GM21825 (cell line): ENCODE data around the gene NMNAT2.
"Not testable (repeated sequence)": the region's sequence is repeated elsewhere in the genome, so short reads cannot be mapped to it uniquely, and the experiment has no call there.

Source experiments
- ATAC-seq: cut with Tn5 transposase; IDR thresholded peaks from one replicate; pipeline ENCODE4 v1.9.1; 2021; ENCODE audit warnings: mild to moderate bottlenecking, moderate library complexity; ENCODE audit not compliant: unreplicated experiment

The NMNAT2 gene

DNA sequence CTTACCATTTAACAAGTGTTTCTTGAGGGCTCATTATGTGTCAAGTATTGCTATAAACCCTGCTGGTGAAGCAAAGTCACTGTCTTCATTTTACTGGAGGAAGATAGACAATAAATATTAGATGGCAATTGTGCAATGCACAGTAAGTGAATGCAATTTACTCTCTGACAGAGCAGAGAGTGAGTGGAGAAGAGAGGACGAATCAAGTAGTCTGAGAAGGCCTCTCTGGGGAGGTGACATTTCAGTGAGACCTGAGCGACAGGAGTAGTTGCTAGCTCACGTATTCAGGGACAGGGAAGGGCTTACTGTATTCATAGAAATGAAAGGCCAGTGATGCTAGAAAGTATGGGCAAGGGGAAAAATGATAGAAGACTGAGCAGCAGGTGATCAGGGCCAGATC is 1.2 kb upstream of the NMNAT2 start:
- ATAC-seq = no peak

DNA sequence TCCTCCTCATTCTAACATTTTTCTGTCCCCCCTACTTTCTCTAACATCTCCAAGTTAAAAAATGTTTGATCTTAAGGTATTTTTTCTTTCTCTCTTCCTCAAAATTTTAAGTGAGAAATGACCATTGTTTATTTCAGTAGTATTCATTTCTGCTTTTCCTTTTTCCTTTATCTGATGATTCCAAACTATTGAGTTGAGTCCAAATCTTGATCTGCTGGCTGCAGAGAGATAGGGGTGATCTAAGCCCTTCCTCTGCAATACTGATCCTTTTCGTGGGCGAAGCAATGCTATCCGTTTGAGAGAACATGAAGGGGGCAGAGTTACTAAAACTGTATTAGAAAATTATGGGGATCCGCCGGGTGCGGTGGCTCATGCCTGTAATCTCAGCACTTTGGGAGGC is 516 bp upstream of the NMNAT2 start:
- no peak for ATAC-seq

DNA sequence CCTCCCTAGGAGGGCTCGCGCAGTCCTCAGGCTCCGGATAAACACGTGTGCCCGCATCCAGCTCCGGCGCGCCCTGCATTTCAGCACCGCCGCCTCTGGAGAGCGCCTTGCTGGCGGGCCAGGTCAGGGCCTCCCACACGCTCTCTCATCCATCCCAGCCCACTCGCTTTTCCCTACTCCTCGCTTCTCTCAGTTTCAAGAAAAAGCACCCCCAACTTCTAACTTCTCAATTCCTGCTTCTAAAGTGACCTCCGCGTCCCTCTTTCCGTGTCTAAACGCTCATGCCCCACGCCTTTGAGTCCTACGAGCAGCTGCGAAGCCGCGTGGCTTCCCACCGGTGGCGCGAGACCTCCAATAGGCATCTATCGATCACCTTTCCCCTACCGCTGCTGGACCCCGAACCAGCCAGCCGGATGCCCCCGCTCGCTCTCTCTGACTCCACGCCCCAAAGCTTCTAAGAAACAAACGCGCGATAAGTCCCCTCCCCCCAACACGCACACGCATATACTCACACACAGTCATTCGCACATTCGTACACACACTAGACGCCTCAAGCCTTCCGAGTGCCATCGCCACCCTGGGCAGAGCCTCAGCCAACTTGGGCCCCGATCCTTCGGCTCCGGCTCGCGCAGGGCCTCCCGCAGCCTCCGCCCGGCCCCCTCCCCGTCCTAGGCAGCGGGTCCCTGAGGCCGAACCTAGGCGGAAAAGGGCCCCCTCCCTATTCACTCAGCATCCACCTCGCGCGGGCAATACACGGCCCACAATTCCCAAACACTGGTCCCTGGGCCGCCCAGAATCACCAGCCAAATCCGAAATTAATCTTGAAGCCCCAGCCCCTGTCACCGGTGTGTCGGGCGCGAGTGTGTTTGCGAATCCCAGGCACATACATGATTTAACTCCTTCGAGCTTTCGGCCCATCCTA is 1.1 kb downstream of the NMNAT2 start:
- no peak for ATAC-seq

DNA sequence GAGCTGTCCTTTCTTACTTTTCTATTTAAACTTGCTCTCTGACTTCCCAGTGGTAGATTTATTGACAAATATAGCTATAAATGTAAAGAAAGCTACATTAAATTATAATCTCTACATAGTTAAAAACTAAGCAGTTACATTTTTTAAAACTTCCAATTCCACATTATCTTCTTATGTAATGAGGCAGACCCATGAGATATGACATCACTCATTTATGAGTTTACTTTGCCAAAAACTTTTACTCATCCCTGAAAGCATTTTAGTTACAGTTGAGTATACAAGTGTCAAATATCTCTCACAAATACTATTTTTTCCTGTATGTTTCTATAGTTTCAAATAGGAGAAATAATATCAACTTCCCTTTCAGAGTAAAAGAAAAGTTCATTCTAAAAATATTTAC is 3.8 kb downstream of the NMNAT2 start:
- no peak for ATAC-seq

DNA sequence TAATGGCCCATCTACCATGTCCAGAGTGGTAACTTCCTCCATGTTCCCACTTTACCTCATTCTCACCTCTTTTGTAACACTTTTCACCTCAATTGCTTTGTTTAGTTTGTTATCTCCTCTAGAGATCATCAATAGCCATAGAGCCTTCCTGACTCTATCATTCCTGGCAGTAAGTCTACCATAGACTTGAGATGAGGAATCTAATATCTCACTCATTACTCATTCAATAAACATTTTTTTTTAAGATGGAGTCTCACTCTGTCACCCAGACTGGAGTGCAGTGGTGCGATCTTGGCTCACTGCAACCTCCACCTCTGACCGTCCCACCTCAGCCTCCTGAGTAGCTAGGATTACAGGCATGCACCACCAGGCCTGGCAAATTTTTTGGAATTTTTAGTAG is 7.1 kb downstream of the NMNAT2 start:
- ATAC-seq = no peak

DNA sequence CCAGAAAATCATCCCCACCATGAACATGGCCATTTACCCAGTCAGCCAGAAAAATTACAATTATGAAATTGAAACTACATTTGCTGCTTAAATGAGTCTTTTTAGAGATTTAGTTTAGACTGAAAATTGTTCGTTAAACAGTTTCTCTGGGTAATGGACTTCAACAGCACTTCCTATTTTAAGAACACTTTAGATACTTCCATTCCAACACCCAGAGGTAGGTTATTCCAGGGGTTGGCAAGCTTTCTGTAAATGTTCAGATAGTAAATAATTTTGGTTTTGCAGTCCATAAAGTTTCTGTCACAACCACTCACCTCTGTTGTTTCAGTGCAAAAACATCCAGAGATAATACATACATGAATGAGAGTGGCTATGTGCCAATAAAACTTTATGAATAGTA is 10.2 kb downstream of the NMNAT2 start:
- ATAC-seq = no peak

DNA sequence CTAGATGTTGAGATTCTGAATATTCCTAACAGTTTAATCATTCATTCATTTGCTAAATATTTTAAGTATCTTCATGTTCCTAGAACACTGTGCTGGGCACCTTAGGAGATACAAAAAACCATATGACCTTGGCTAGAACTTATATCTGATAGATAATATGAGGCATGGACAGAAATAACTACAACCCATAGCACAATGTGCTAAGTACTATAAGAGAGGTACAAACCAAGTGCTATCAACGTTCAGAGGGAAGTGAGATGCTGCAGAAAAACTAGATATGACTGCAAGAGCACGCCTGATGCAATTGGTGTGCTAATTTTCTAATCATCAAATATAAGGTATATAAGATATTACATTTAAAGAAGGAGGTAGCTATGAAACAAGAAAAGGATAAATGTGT is 10.7 kb downstream of the NMNAT2 start:
- ATAC-seq = no peak

DNA sequence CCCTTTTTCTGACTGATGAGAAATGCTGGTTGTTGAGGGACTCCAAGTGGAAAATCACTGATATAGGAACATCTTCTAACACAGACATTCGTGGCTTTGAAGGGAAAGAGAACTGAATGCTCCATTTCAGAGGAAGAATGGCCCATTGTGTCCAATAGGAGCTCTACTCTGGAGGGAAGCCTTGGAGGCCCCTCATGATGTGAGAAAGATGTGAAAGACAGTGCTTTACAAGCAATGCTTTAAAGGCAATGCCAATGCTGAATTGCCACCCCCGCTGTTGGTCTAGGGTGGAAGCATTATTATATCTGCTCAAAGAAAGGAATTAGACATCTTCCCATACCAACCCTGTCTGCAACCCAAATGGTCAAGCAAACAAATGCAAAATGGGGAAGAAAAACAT is 13.7 kb downstream of the NMNAT2 start:
- no peak for ATAC-seq

DNA sequence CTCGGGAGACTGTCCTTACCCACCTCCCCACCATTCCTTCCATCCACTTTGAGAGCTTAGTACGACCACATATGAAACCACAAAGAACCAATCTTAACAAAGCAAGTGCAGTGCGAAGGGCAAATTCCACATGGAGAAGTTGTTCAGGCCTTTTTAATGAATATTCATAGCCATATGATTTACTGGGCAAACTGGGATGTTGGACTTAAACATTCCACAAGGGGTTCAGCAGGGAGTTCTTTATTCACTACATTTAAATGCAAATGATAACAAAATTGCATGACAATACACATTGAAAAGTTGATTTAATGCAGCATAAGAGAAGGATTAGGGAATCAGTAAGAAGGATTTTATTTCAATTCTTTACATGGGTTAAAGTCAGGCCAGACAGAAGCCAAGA is 14.7 kb downstream of the NMNAT2 start:
- no peak for ATAC-seq

DNA sequence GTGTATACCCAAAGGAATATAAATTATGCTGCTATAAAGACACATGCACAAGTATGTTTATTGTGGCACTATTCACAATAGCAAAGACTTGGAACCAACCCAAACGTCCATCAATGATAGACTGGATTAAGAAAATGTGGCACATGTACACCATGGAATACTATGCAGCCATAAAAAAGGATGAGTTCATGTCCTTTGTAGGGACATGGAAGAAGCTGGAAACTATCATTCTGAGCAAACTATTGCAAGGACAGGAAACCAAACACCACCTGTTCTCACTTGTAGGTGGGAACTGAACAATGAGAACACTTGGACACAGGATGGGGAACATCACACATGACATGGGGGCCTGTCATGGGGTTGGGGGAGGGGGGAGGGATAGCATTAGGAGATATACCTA is 16.6 kb downstream of the NMNAT2 start:
- not testable (repeated sequence) for ATAC-seq

DNA sequence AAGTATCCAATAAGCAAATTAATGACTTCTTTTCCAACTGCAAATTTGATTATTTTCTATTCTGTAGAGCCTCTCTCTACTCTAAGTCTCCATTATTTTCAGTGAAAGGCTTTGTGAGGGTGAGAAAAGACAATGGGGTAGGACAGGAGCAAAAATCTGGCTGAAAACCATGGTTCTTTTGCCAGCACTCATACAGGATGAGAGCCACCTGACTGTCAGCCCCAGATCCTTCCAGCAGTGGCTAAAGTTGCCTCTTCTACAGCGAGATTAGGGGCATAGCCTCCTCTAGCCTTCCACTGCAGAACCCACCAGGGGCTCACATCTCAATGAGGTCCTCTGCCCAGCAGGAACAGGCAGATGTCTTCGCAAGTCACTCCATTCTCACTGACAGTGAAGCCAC is 23.7 kb downstream of the NMNAT2 start:
- no peak for ATAC-seq

DNA sequence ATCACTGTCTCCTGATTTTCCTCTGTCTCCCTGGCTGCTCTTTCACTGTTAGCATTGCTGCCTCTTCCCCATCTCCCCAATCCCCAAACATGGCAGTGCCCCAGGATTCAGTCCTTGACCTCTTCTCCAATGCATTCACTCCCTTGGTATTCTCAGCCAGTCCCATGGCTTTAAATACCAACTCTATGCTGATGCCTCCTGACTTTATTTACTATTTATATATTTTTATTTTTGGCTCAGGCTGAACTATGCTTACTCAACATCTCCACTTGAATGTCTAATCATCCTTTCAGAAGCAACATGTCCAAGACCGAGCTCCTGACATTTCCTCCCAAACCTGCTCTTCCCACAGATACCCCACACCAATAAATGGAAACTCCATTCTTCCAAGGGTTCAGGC is 26.3 kb downstream of the NMNAT2 start:
- no peak for ATAC-seq

DNA sequence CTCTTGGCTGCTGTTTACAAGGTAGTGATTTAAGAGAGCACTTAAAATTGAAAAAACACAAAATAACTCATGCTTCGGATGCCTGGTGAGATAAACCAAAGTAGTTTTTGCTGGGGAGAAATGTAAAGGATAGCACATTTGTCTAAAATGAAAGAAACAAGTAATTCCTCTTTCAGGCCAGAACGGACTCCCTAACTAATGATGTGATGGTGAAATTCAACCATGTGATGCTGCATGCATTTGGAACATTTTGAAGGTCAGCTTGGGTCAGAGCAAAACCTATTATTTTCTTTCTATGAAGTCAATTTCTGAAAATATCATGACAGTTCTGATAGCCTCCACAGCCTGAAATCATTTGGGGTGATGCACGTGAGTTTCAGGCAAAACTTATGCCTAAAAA is 27.6 kb downstream of the NMNAT2 start:
- no peak for ATAC-seq

DNA sequence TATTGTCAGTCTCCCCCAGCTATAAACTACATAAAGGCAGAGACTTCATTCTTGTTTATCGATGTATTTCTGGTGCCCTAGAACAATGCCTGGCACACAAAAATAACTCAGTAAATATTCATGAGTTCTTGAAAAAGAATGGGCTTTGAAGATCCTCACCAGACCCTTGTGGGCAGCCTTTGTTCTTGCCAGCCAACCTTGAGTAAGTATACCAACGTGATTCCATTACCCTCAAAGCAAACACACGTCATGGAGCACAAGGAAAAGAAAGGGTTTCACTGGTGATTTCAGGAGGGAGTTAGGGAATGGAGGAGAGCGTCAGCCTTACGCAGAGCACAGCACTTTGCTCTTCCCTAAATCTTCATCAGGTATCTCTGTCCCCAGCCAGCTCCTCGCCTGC is 29.4 kb downstream of the NMNAT2 start:
- ATAC-seq = no peak

DNA sequence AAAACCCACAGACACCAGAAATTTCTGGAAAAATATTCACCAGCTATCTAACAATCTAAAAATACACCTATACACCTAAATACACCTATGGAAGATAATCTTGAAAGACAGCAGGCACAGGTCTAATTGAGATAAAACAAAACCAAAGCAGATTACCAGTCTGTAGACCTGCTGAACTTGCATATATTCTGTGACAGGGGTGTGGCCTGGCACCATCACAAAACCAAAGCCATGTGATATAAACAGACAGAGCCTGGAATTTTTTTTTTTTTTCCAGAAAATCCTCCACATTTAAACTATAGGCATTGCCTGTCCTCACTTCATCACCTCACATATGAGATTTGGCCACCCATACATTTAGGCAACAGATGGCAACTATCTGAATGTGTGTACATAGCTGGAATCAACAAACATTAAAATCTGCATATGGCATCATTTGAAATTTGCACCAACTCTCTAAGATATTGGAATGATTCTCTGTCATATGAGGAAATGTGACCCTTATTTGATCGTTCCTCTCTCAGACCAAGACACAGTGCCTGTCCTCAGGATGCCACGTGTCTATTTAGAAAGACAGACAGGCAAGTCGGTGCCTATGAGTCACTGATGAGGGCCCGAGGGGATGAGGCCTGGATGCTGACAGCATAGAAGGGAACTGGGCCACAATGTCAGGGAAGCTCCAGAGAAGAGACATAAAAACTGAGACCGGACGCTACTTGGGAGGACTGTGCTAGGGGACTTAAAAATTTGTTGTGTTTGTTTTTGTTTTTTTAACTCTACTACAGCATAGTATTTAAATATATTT is 32.6 kb downstream of the NMNAT2 start:
- no peak for ATAC-seq

DNA sequence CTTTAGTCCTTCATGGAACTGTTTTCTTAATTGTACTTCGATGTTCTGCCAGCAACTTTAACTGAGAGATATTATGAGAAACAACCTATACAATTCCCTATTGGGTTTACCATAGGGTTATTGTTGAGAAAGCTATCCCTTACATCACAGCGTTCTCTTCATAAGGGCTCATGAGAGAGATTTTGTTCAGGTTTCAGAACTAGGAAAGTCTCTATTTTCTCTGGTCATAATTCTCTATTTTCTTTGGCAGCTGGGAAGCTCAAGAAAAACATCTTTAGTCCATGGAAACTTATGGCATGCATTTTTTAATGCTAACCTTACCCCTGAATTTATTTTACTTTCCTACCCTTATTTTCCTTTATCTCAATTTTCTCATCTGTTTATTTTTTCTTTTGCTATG is 38.2 kb downstream of the NMNAT2 start:
- no peak for ATAC-seq

DNA sequence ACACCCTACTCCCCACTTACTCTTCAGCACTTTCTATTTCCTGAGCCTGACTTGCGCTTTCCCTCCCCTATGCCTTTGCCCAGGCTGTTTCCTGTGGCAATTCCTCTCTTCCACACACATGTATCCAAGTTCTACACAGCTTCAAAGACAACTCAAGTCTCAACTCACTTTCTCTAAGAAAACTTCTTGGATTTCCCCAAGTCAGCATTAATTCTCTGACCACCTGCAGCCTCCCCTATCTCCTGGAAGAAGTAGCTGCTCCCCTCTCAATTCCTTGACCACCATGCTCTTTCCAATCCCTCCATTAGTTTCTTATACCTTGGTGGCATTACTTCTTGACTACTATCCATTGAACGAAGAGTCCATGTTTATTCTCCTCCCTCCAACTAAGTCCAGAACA is 42.8 kb downstream of the NMNAT2 start:
- ATAC-seq = no peak

DNA sequence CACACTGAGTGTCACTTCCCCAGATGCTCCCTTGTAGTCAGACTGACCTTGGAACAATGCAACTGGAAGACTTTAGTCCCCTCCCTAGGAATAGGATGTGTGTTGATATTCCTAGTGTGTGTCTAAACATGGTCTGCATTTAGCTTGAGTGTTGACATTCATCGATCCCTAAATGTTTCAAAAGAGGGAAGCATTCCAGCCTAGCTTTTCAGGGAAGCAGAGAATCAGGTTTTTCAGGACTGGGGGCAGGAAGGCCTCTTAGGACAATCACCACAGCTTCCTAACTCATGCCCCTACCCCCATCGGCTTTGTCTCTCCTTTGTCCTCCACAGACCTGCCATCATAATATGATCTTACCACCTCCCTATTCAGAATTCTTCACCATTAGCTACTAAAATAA is 43.4 kb downstream of the NMNAT2 start:
- no peak for ATAC-seq

DNA sequence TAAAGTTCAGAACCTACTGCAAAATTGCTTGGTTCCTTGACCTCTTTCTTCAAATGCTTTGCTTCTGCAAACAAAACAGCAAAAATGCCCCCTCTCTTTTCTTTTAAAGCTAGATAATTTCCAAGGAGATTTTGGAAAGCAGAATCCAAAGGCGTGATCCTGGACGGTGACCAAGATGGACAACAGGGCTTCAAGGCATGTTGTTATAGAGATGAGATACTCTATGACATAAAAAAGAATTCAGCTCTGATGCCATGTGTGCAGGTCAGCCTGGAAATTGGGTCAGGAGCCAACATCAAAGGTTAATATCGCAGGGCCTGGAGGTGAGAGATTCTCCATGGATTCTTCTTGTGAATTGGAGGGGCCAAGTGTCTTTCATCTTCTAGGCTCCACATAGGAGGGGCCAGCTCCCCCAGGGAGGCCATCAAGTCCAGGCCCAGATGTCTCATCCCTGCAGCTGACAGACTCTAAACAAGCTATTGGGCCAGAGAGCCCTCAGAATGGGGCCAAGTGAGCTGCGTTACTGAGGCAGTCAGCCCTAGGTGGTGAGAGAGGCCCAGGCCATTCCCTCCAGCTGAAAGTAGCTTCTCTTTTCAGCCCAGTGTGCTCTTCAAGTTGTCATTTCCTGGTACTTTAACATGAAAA is 45.5 kb downstream of the NMNAT2 start:
- no peak for ATAC-seq

DNA sequence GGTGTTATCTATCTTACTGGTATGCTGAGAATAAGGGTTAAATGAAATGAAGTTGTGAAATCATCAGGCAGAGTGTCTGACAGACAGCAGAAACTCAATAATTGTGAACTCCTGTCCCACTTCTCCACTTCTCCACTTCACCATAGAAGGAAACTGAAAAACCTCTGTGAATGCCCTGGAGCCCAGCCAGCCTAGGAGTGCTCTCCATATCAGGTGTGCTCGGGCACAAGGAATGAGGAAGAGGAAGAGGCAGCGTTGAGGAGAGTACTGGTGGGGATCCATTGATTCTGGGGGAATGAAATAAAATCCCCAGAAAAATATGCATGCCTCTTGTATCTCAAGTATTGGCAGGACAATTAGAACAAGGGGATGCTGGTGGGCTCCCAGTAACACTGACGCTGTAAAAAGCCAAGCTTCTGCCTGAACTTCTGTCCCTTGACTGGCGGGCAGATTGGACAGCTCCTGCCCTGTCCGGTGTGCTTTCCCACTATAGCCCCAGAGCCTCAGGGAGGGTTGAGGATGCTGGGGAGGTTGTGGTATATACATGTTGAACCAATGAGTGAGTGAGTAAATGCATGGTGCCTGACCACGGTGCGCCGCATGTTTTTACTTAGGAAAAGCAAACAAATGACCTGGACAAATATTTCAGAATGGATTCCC is 47.7 kb downstream of the NMNAT2 start:
- ATAC-seq = no peak
